Measurements from ENCODE around the gene ARMH3. TPM values are rescaled to one million over a fixed set of nuclear protein-coding genes. Genes with fewer than 3 reads are reported as not detected.

The ARMH3 gene
- total RNA-seq, 1 experiment from 2014 or later = 30.6 TPM

GRCh38 chr10:102046095-102046494 is 9.9 kb downstream of the ARMH3 start:
- no peak overlapping the region for H3K4me3 ChIP-seq (ENCODE audit: low read depth in 2 of 2, low read length in 2 of 2)
- no peak for ATAC-seq
- no peaks in the 10 kb centered on the region for H3K4me1 ChIP-seq (ENCODE audit: control insufficient read depth, insufficient read depth, low read length)
- no peaks in the 10 kb centered on the region for H3K9me3 ChIP-seq (ENCODE audit: control insufficient read depth, insufficient read depth, low read depth, low read length)
- H3K27ac ChIP-seq (ENCODE audit: low read length) = no peak overlapping the region
- DNase-seq (ENCODE audit: low read depth, low spot score) = no peak
- CTCF ChIA-PET = no interaction called here
- no peak for TF ChIP-seq SIN3A (IDR thresholded peaks at IDR 0.05; ENCODE audit: borderline replicate concordance, insufficient read depth, low read depth, low read length)
- no peak for TF ChIP-seq REST (IDR thresholded peaks at IDR 0.05; ENCODE audit: insufficient read depth in 1 of 2, low read depth in 2 of 2, low read length in 1 of 2)
- no peak for TF ChIP-seq TCF7L2 (IDR thresholded peaks at IDR 0.05; ENCODE audit: low read depth, low read length)
- TF ChIP-seq CTCF (IDR thresholded peaks at IDR 0.05) = no peak
- no peak for TF ChIP-seq POLR2AphosphoS5 (IDR thresholded peaks at IDR 0.05; ENCODE audit: low read depth, low read length)
- H3K27me3 ChIP-seq (ENCODE audit: control insufficient read depth, insufficient read depth, low read length) = no peaks in the 10 kb centered on the region
- in situ Hi-C loops (cut with HindIII; ENCODE audit: low pct_unique_long_range_greater_than_20kb, low sequenced_read_pairs) (no loop called here), intact Hi-C loops (cut with micrococcal nuclease; ENCODE audit: unreplicated experiment) (no loop called here)
- H3K36me3 ChIP-seq (ENCODE audit: control insufficient read depth, insufficient read depth, low read length) = no peaks in the 10 kb centered on the region
- no TSS peak for BruUV-seq (replicated peaks)
- POLR2A ChIA-PET = no interaction called here

GRCh38 chr10:102045292-102045691 is 10.7 kb downstream of the ARMH3 start:
- Histone ChIP-seq H3K4me1 (ENCODE audit: control insufficient read depth, insufficient read depth, low read length) (no peaks in the 10 kb centered on the region), H3K9me3 (ENCODE audit: control insufficient read depth, insufficient read depth, low read depth, low read length) (no peaks in the 10 kb centered on the region), H3K27ac (ENCODE audit: low read length) (no peak overlapping the region), H3K4me3 (ENCODE audit: low read depth in 2 of 2, low read length in 2 of 2) (no peak overlapping the region), H3K36me3 (ENCODE audit: control insufficient read depth, insufficient read depth, low read length) (no peaks in the 10 kb centered on the region), H3K27me3 (ENCODE audit: control insufficient read depth, insufficient read depth, low read length) (no peaks in the 10 kb centered on the region)
- DNase-seq (ENCODE audit: low read depth, low spot score) (no peak), ATAC-seq (no peak)
- BruUV-seq (replicated peaks) = TSS peak; percentile 33
- POLR2A ChIA-PET = no interaction called here
- CTCF ChIA-PET = no interaction called here
- in situ Hi-C loops (cut with HindIII; ENCODE audit: low pct_unique_long_range_greater_than_20kb, low sequenced_read_pairs) = no loop called here
- no peak for TF ChIP-seq TCF7L2 (IDR thresholded peaks at IDR 0.05; ENCODE audit: low read depth, low read length)
- no peak for TF ChIP-seq POLR2AphosphoS5 (IDR thresholded peaks at IDR 0.05; ENCODE audit: low read depth, low read length)
- no peak for TF ChIP-seq SIN3A (IDR thresholded peaks at IDR 0.05; ENCODE audit: borderline replicate concordance, insufficient read depth, low read depth, low read length)
- no peak for TF ChIP-seq REST (IDR thresholded peaks at IDR 0.05; ENCODE audit: insufficient read depth in 1 of 2, low read depth in 2 of 2, low read length in 1 of 2)
- no peak for TF ChIP-seq CTCF (IDR thresholded peaks at IDR 0.05)
- intact Hi-C loops (cut with micrococcal nuclease; ENCODE audit: unreplicated experiment) = no loop called here

Data from Panc1 (cell line).